SU-DHL-6 (cell line): ENCODE measurements around the gene PLEKHA8.

Experiments used
- EZH2phosphoT487 ChIP-seq: fragments of 200-600 bp; sonication (generic), shearing (Covaris generic); conservative IDR thresholded peaks from 2 replicates; pipeline ENCODE4 v1.6.1; 2018; ENCODE audit warnings: mild to moderate bottlenecking, antibody characterized with exemption, low read length, moderate library complexity, mixed read lengths
- TF ChIP-seq, protein P1 (sequence below): fragments of 200-600 bp; sonication (generic); IDR thresholded peaks from one replicate; pipeline ENCODE4 v1.5.1; 2017; ENCODE audit warnings: antibody characterized with exemption, mild to moderate bottlenecking, low read length, moderate library complexity; ENCODE audit not compliant: insufficient read depth, poor library complexity, severe bottlenecking

DNA sequence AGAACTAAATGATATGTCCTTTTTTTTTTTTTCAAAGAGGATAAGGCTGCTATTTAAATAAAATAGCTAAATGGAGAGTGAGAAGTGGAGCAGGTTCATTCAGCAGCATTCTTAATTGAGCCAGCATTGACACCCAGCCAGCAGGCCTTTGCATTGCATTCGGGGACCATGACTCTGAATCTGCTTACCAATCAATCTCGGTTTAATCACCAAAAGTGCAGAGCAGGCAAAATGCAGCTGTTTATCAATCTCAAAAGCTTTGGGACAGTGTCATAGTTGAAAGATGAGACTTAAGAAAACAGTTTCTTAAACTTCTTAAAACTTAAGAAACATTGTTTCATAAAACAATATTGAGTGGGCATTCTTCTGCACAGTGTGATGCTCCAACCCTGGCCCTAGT, 51.7 kb downstream of the PLEKHA8 start:
- TF ChIP-seq EZH2phosphoT487, result no peak
- TF ChIP-seq, protein P1, sequence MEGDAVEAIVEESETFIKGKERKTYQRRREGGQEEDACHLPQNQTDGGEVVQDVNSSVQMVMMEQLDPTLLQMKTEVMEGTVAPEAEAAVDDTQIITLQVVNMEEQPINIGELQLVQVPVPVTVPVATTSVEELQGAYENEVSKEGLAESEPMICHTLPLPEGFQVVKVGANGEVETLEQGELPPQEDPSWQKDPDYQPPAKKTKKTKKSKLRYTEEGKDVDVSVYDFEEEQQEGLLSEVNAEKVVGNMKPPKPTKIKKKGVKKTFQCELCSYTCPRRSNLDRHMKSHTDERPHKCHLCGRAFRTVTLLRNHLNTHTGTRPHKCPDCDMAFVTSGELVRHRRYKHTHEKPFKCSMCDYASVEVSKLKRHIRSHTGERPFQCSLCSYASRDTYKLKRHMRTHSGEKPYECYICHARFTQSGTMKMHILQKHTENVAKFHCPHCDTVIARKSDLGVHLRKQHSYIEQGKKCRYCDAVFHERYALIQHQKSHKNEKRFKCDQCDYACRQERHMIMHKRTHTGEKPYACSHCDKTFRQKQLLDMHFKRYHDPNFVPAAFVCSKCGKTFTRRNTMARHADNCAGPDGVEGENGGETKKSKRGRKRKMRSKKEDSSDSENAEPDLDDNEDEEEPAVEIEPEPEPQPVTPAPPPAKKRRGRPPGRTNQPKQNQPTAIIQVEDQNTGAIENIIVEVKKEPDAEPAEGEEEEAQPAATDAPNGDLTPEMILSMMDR, result no peak
